DMS79 (cell line): ENCODE results near the gene CHN2.
A peak's percentile ranks its signal among the peaks of the same experiment; 100 is the strongest.
"Not testable (repeated sequence)": the region's sequence is repeated elsewhere in the genome, so short reads cannot be mapped to it uniquely, and the experiment has no call there.

Source experiments
- DNase-seq: peaks from one replicate; lab custom pipeline; 2025; lab: John Stamatoyannopoulos, UW

Gene CHN2

GRCh38 chr7:29189743-29190201, 4.8 kb upstream of the CHN2 start:
- DNase-seq, result peak; percentile 90

- peak; percentile 21 for DNase-seq
These were observed 4.1 kb upstream of the CHN2 start for GRCh38 chr7:29190349-29191045.

- DNase-seq, result no peak
These were observed 2.3 kb upstream of the CHN2 start for GRCh38 chr7:29192323-29192722.

- no peak for DNase-seq
These were observed 1.8 kb upstream of the CHN2 start for GRCh38 chr7:29192811-29193210.

- DNase-seq, result peak; percentile 28
These were observed 1.0 kb upstream of the CHN2 start for GRCh38 chr7:29193316-29194205.

GRCh38 chr7:29194206-29194593, 375 bp upstream of the CHN2 start:
- peak; percentile 46 for DNase-seq

GRCh38 chr7:29196191-29196590, 1.6 kb downstream of the CHN2 start:
- no peak for DNase-seq

GRCh38 chr7:29196971-29197595, 2.5 kb downstream of the CHN2 start:
- DNase-seq, result no peak

- DNase-seq, result no peak
These were observed 3.3 kb downstream of the CHN2 start for GRCh38 chr7:29197916-29198315.

GRCh38 chr7:29199776-29200175, 5.2 kb downstream of the CHN2 start:
- DNase-seq, result no peak

GRCh38 chr7:29202651-29203069, 8.1 kb downstream of the CHN2 start:
- no peak for DNase-seq

- no peak for DNase-seq
These were observed 10.1 kb downstream of the CHN2 start for GRCh38 chr7:29204491-29205272.

GRCh38 chr7:29207162-29207801, 12.7 kb downstream of the CHN2 start:
- DNase-seq, result no peak

GRCh38 chr7:29208410-29209250, 14.1 kb downstream of the CHN2 start:
- no peak for DNase-seq

- DNase-seq, result no peak
These were observed 15.2 kb downstream of the CHN2 start for GRCh38 chr7:29209745-29210144.

- DNase-seq, result not testable (repeated sequence)
These were observed 18.2 kb downstream of the CHN2 start for GRCh38 chr7:29212736-29213135.

- no peak for DNase-seq
These were observed 19.5 kb downstream of the CHN2 start for GRCh38 chr7:29214056-29214455.

GRCh38 chr7:29214816-29215215, 20.2 kb downstream of the CHN2 start:
- DNase-seq, result no peak

GRCh38 chr7:29216128-29216527, 21.6 kb downstream of the CHN2 start:
- no peak for DNase-seq

GRCh38 chr7:29217113-29217512, 22.5 kb downstream of the CHN2 start:
- DNase-seq, result no peak
